Gastrocnemius medialis (tissue), 4 donors: Measurements from ENCODE around the gene TANC2.

Experiments used
- POLR2A ChIP-seq, 2 donors: fragments of 450-650 bp; IDR thresholded peaks; one replicate each; pipeline ENCODE4 v1.6.1; 2017; ENCODE audit warnings: antibody characterized with exemption in 2 of 2, mild to moderate bottlenecking in 2 of 2, moderate library complexity in 2 of 2
- TF ChIP-seq, protein P1 (sequence below), 5 experiments: fragments of 450-650 bp in 3 of 5; fragments of 200-600 bp in 2 of 5; sonication (generic) in 2 of 5; IDR thresholded peaks in 4 of 5; conservative IDR thresholded peaks in 1 of 5; 1 replicate in 4 of 5; 2 replicates in 1 of 5; pipeline ENCODE4 v1.5.1; 2016 to 2019; ENCODE audit warnings: antibody characterized with exemption in 5 of 5, mild to moderate bottlenecking in 3 of 5, moderate library complexity in 3 of 5

DNA sequence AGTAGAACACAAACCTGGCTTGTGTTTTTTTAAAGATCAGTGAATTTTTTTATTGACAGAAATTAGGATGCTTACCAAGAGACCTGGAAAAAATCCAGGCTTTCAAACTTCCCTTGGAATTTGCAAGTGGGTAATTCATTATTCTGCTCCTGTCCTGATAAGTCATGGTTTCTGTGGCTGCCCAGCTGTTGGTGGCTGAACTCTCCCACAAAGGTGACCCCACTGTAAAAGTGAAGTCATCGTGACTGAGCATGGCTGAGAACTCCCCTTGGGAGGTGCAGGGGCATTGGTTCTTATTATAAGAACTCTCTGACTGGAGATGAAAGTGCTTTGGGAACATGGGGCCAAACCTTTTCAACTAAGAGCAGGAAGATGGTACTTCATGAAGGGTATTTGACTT lies 46.6 kb upstream of the TANC2 start:
- TF ChIP-seq, protein P1, sequence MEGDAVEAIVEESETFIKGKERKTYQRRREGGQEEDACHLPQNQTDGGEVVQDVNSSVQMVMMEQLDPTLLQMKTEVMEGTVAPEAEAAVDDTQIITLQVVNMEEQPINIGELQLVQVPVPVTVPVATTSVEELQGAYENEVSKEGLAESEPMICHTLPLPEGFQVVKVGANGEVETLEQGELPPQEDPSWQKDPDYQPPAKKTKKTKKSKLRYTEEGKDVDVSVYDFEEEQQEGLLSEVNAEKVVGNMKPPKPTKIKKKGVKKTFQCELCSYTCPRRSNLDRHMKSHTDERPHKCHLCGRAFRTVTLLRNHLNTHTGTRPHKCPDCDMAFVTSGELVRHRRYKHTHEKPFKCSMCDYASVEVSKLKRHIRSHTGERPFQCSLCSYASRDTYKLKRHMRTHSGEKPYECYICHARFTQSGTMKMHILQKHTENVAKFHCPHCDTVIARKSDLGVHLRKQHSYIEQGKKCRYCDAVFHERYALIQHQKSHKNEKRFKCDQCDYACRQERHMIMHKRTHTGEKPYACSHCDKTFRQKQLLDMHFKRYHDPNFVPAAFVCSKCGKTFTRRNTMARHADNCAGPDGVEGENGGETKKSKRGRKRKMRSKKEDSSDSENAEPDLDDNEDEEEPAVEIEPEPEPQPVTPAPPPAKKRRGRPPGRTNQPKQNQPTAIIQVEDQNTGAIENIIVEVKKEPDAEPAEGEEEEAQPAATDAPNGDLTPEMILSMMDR (IDR thresholded peaks at IDR 0.05 in 4 of 5, conservative IDR thresholded peaks at IDR 0.05 in 1 of 5): no peak
- TF ChIP-seq POLR2A (IDR thresholded peaks at IDR 0.05): no peak
